NCI-H2227 treated with DMSO at 0.1 percent for 48 hours (cell line): ENCODE data around the gene DHRSX.
"Not testable (repeated sequence)": the region's sequence is repeated elsewhere in the genome, so short reads cannot be mapped to it uniquely, and the experiment has no call there.

Experiments used
- DNase-seq: peaks from one replicate; lab custom pipeline; 2025; lab: John Stamatoyannopoulos, UW

DHRSX gene

DNA sequence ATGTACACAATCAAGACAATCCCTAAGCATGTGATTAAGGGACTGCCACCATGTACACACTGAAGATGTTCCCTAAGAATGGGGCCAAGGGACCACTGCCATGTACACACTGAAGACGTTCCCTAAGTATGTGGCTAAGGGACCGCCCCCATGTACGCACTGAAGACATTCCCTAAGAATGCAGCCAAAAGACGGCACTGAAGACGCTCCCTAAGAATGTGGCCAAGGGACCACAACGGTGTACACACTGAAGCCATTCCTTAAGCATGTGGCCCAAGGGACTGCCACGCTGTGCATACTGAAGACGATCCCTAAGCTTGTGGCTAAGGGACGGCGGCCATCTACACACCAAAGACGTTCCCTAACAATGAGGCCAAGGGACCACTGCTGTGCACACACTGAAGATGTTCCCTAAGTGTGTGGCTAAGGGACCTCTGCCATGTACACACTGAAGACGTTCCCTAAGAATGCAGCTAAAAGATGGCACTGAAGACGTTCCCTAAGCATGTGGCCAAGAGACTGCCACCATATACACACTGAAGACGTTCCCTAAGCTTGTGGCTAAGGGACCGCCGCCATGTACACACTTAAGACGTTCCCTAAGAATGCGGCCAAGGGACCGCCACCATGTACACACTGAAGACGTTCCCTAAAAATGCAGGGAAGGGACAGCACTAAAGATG lies 26.4 kb downstream of the DHRSX start:
- DNase-seq: no peak

DNA sequence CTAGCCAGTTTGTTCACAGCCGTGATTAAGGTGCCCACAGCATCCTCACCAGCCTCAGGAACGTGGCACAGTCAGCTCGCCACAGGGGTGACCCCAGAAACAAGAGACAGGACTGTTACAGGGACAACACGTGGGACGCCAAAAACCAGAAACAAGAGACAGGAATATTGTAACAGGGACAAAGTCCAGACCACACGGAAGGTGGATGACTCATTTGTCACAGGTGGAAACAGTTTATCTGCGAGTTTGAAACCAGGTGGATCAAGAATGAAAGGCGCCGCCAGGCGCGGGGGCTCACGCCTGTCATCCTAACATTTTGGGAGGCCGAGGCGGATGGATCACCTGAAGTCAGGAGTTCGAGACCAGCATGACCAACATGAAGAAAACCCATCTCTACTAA lies 27.7 kb downstream of the DHRSX start:
- not testable (repeated sequence) for DNase-seq

DNA sequence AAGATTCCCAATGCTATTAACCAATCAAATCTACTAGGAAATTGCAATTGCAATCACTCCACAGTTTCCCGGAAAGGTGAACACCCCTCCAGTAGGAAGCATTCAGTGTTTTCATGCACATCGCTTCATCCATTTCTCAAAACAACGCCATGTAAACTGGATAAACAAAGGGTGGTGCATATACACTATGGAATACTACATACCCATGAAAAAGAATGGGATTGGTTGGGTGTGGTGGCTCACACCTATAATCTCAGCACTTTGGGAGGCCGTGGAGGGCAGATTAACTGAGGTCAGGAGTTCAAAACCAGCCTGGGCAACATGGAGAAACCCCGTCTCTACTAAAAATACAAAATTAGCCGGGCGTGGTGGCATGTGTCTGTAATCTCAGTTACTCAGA lies 29.1 kb downstream of the DHRSX start:
- DNase-seq: no peak

DNA sequence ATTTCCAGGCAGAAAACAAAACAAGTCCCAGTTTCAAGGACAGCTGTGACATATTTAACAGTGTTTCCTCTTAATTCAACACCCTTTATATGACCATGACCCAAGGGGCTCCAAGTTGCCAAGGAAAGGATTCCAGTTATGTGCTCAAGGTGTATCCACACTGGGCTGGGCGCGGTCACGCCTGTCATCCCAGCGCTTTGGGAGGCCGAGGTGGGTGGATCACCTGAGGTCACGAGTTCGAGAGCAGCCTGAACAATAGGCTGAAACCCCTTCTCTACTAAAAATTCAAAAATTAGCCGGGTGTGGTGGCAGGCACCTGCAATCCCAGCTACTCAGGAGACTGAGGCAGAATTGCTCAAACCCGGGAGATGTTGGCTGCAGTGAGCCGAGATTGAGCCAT lies 29.6 kb downstream of the DHRSX start:
- not testable (repeated sequence) for DNase-seq

DNA sequence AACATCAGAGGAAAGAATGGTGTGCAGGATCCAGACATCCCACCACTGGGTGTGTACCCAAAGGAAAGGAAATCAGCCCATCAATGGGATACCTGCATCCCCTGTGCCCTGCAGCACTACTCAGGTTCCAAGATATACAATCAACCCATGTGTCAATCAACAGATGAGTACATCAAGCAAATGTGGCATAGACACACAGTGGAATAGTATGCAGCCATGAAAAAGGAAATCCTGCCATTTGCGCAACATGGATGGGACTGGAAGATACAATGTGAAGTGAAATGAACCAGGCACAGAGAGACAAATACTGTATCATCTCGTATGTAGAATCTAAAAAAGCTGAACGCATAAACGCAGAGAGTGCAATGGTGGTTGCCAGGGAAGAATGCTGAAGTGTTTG lies 30.9 kb downstream of the DHRSX start:
- DNase-seq: not testable (repeated sequence)

DNA sequence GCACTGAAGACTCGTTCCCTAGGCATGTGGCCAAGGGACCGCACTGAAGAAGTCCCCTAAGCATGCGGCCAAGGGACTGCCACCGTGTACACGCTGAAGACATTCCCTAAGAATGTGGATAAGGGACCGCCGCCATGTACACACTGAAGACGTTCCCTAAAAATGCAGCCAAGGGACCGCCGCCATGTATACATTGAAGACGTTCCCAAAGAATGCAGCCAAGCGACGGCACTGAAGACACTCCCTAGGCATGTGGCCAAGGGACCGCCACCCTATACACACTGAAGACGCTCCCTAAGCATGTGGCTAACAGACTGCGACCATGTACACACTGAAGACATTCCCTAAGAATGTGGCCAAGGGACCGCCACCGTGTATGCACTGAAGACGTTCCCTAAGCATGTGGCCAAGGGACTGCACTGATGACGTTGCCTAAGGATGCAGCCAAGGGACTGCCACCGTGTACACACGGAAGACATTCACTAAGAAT lies 31.5 kb downstream of the DHRSX start:
- no peak for DNase-seq

DNA sequence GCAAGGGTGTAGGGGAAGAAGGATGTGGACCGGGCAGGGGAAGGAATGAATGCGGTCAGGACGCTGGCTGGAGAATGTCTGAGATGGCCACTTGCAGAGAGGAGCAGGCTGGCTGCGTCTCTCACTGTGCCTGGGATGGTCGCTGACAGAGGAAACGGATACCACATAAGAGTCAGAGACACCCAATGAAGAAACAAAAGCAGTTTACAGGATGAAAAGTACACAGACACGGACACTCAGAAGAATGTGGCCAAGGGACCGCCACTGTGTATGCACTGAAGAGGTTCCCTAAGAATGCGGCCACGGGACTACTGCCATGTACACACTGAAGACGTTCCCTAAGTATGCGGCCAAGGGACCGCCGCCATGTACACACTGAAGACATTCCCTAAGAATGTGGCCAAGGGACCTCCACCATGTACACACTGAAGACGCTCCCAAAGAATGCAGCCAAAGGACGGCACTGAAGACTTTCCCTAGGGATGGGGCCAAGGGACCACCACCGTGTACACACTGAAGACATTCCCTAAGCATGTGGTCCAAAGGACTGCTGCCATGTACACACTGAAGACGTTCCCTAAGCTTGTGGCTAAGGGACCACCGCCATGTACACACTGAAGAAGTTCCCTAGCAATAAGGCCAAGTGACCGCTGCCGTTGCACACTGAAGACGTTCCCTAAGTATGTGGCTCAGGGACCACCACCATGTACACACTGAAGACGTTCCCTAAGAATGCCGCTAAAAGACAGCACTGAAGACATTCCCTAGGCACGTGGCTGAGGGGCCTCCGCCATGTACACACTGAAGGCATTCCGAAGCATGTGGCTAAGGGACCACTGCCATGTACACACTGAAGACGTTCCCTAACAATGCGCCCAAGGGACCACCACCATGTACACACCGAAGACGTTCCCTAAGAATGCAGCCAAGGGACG lies 32.2 kb downstream of the DHRSX start:
- DNase-seq: no peak

DNA sequence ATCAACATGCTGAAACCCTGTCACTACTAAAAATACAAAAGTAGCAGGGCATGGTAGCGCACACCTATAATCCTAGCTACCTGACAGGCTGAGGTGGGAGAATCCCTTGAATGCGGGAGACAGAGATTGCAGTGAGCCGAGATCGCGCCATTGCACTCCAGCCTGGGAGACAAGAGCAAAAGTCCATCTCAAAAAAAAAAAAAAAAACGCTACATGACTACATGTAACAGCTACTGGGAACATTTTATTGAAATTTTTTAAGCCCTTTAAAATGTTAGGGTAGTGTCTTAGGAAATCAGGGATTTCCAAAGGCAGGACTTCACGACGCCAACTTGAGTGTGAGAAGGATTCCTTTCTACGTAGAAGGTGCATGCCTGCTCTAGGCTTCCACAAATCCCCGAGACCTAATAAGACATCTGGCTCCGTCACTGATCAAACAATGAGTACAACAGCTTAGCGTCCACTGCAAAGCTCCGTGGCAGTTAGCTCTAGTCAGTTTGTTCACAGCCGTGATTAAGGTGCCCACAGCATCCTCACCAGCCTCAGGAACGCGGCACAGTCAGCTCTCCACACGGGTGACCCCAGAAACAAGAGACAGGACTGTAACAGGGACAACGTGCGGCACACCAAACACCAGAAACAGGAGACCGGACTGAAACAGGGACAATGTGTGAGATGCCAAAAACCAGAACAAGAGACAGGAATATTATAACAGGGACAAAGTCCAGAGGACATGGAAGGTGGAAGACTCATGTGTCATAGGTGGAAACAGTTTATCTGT lies 33.7 kb downstream of the DHRSX start:
- DNase-seq: no peak

DNA sequence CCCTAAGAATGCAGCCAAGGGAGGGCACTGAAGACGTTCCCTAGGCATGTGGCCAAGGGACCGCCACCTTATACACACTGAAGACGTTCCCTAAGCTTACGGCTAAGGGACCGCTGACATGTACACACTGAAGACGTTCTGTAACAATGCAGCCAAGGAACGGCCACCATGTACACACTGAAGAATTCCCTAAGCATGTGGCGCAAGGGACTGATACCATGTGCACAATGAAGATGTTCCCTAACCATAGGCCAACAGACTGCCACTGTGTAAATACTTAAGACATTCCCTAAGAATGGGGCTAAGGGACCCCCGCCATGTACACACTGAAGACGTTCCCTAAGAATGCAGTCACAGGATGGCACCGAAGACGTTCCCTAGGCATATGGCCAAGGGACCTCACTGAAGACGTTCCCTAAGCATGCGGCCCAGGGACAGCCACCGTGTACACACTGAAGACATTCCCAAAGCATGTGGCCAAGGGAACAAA lies 36.1 kb downstream of the DHRSX start:
- no peak for DNase-seq

DNA sequence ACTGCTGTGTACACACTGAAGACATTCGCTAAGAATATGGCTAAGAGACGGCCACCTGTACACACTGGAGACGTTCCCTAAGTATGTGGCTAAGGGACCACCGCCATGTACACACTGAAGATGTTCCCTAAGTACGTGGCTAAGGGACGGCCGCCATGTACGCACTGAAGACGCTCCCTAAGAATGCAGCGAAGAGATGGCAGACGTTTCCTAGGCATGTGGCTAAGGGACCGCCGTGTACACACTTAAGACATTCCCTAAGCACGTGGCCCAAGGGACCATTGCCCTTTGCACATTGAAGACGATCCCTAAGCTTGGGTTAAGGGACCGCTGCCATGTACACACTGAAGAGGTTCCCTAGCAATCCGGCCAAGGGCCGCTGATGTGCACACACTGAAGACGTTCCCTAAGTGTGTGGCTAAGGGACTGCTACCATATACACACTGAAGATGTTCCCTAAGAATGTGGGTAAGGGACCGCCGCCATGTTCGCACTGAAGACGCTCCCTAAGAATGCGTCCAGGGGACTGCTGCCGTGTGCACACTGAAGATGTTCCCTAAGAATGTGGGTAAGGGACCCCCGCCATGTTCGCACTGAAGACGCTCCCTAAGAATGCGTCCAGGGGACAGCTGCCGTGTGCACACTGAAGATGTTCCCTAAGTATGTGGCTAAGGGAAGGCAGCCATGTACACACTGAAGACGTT lies 36.7 kb downstream of the DHRSX start:
- DNase-seq: no peak

DNA sequence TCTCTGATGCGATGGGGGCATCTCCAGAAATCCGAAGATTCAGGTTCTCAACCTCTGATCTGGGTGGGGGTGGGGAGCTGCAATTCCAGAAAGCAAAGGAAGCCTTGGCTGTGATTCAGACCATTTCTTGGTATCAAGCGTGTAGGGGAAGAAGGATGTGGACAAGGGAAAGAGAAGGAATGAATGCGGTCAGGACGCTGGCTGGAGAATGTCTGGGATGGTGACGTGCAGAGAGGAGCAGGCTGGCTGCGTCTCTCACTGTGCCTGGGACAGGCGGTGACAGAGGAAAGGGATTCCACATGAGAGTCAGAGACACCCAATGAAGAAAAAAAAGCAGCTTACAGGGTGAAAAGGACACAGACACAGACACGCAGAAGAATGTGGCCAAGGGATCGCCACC lies 37.3 kb downstream of the DHRSX start:
- not testable (repeated sequence) for DNase-seq

DNA sequence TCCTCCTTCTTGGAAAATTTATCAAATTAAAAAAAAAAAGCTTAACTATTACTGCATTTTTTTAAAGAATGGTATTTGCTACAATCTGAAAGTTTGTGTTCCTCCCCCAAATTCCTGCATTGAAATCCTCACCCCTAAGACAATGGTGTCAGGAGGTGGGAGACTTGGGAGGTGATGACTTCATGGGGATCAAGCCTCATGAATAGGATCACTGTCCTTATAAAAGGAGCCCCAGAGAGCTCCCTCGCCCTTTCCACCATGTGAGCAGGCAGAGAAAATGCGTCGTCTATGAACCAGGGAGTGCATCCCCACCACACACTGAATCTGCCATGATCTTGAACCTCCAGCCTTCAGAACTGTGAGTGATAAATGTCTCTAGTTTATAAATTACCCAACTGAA lies 38.0 kb downstream of the DHRSX start:
- DNase-seq: no peak

DNA sequence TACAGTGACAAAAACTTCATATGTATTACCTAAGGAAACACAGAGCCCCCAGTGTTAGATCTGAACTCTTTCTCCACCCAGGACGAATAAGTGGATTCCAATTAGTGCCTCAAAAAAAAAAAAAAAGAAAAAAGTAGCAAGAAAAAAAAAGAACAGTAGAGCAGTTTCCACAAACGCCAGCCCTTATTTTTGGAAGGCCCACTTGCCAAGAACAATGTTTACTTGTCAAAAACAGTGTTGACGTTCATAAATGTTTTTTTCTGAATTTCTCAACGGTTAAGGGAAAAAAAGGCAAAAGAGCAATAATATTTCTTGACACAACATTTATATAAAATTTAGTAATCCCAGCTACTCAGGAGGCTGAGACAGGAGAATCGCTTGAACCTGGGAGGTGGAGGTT lies 38.7 kb downstream of the DHRSX start:
- no peak for DNase-seq

DNA sequence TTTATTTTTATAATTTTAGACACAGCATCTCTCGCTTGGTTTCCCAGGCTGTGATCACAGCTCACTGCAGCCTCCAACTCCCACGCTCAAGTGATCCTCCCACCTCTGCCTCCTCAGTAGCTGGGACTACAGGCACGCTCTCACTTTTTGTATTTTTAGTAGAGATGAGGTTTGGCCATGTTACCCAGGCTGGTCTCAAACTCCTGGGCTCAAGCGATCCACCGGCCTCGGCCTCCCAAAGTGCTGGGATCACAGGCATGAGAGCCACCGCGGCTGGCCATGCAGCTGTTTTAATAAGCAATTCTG lies 39.1 kb downstream of the DHRSX start:
- DNase-seq: no peak

DNA sequence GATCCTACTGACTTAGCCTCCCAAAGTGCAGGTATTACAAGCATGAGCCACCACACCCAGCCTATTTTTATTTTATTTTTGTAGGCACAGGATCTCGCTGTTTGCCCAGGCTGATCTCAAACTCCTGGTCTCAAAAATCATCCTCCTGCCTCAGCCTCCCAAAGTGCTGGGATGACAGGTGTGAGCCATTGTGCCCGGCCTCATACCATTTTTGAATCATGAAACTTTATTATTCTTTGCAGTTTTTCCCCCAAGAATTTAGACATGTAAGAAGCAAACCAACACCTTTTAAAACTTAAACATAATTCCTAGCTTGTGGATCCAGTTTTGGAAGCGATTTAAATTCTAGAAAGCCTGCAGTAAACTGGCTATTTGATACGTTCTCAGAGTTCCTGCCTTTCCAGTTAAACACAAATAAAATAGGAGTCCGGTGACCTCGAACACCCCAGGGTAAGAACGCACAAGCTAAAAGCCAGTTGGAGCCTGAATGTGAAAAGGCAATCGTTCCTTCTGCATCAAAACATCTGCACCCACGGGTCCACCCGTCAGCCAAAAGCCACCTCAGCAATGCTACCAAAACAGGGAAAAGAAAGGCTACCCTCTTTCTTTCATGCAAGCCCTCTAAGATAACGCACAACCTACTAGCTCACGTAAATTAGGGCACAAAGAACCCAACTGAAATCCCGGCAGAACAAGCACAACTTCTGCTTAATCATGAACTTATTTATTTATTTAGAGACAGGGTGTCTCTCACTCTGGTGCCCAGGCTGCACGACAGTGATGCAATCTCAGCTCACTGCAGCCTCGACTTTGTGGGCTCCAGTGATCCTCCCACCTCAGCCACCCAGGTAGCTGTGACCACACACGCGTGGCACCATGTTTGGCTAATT lies 39.7 kb downstream of the DHRSX start:
- not testable (repeated sequence) for DNase-seq

DNA sequence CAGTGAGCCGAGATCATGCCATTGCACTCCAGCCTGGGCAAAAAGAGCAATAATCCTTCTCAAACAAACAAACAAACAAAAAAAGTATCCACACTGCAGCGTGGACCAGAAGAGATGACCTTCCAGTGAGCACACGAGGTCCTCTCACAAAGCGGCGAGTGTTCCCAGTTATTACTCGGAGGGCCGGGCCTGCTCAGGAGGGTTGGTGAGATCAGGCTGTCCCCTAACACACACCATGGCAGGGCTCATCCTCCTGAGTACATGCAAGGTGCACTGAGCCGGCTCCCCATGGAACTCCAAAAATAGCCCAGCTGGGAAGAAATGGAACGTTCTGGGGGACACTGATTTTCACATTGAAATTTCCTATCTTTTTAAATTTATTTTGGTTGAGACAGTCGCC lies 40.7 kb downstream of the DHRSX start:
- not testable (repeated sequence) for DNase-seq

DNA sequence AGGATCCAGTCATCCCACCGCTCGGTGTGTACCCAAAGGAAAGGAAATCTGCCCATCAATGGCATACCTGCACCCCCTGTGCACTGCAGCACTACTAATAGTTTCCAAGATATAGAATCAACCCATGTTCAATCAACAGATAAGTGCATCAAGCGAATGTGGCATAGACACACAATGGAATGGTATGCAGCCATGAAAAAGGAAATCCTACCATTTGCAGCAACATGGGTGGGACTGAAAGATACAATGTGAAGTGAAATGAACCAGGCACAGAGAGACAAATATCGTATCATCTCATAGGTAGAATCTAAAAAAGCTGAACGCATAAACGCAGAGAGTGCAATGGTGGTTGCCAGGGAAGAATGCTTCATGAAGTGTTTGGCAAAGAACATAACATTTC lies 42.5 kb downstream of the DHRSX start:
- DNase-seq: no peak

DNA sequence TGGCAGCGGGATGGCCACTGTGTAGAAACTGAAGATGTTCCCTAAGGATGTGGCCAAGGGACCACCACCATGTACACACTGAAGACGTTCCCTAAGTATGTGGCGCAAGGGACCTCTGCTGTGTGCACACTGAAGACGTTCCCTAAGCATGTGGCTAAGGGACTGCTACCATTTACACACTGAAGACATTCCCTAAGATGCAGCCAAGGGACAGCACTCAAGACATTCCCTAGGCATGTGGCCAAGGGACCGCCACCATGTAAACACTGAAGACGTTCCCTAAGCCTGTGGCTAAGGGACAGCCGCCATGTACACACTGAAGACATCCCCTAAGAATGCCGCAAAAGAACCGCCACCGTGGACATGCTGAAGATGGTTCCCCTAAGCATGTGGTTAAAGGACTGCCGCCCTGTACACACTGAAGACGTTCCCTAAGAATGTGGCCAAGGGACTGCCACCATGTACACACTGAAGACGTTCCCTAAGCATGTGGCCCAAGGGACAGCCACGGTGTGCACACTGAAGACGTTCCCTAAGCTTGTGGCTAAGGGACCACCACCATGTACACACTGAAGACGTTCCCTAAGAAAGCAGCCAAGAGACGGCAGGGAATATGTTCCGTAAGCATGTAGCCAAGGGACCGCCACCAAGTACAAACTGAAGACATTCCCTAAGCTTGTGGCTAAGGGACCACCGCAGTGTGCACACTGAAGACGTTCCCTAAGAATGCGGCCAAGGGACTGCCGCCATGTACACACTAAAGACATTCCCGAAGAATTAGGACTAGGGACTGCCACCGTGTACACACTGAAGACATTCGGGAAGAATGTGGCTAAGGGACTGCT lies 43.3 kb downstream of the DHRSX start:
- DNase-seq: no peak

DNA sequence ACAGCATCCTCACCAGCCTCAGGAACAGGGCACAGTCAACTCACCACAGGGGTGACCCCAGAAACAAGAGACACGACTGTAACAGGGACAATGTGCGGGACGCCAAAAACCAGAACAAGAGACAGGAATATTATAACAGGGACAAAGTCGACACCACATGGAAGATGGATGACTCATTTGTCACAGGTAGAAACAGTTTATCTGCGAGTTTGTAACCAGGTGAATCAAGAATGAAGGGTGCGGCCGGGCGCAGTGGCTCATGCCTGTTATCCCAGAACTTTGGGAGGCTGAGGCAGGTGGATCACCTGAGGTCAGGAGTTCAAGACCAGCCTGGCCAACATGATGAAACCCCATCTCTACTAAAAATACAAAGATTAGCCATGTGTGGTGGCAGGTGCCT lies 44.7 kb downstream of the DHRSX start:
- not testable (repeated sequence) for DNase-seq

DNA sequence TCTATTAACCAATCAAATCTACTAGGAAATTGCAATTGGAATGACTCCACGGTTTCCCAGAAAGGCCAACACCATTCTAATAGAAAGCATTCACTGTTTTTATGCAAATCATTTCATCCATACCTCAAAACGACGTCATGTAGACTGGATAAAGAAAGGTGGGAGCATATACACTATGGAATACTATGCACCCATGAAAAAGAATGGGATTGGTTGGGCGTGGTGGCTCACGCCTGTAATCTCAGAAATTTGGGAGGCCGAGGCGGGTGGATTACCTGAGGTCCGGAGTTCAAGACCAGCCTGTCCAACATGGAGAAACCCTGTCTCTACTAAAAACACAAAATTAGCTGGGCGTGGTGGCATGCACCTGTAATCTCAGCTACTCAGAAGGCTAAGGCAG lies 46.2 kb downstream of the DHRSX start:
- not testable (repeated sequence) for DNase-seq
